ENCODE measurements around the gene CHN2.

The CHN2 gene

DNA sequence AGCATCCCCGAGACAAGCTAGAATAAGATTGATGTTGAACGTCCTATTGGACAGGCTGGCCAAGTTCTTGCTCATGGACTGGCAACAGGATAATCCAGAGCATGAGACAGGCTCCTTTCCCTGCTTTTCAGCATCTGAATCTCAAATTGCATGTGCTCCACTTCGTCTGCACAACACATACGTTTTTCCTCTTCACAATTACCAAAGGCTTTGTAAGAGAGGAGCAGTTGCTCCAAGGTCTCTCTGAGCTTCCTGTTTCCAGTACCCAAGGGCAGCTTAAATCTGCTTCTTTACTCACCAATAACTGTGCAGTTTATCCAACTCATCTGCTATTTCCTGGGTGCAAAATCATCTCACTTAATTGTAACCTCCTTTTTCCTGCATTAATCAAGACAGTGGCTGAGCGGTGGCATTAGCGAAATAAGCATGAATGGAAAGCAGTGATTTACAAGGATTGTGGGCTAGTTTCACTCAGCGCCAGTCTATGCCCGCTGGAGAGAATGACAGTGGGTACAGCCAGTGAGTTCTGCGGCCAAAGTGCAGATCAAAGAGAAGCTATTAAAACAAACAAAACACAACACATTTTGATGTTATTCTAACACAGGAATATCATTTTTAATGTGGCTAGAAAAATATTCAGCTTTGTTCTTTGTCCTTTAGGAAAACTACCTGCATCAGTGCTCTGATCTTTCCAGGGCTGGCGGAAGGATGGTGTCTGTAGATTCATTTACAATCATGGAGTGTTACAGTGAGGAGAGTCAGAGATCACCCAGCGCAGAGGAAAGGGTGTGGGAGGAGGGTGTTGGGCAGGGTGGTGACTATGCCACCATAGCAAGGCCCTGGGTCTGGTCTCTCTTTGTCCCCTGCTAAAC, 79.8 kb downstream of the CHN2 start:
- no peak for ATAC-seq
- TF ChIP-seq, protein P1, sequence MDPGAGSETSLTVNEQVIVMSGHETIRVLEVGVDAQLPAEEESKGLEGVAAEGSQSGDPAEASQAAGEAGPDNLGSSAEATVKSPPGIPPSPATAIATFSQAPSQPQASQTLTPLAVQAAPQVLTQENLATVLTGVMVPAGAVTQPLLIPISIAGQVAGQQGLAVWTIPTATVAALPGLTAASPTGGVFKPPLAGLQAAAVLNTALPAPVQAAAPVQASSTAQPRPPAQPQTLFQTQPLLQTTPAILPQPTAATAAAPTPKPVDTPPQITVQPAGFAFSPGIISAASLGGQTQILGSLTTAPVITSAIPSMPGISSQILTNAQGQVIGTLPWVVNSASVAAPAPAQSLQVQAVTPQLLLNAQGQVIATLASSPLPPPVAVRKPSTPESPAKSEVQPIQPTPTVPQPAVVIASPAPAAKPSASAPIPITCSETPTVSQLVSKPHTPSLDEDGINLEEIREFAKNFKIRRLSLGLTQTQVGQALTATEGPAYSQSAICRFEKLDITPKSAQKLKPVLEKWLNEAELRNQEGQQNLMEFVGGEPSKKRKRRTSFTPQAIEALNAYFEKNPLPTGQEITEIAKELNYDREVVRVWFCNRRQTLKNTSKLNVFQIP (CRISPR knock-in tag; IDR thresholded peaks at IDR 0.05; ENCODE audit: borderline replicate concordance, low read depth): no peak
- no peak for TF ChIP-seq ZFP3 (CRISPR knock-in tag; IDR thresholded peaks at IDR 0.05)
- no peak for TF ChIP-seq SNAI2 (CRISPR knock-in tag; IDR thresholded peaks at IDR 0.05)
- TF ChIP-seq TCF4 (CRISPR knock-in tag; IDR thresholded peaks at IDR 0.05; ENCODE audit: borderline replicate concordance): no peak
- no peak for TF ChIP-seq OSR1 (CRISPR knock-in tag; IDR thresholded peaks at IDR 0.05)
- TF ChIP-seq ARNTL (CRISPR knock-in tag; IDR thresholded peaks at IDR 0.05; ENCODE audit: borderline replicate concordance, low read depth): no peak
- TF ChIP-seq ZC3H10 (CRISPR knock-in tag; IDR thresholded peaks at IDR 0.05): no peak
- TF ChIP-seq RARB (CRISPR knock-in tag; IDR thresholded peaks at IDR 0.05): no peak
- TF ChIP-seq, protein P2, sequence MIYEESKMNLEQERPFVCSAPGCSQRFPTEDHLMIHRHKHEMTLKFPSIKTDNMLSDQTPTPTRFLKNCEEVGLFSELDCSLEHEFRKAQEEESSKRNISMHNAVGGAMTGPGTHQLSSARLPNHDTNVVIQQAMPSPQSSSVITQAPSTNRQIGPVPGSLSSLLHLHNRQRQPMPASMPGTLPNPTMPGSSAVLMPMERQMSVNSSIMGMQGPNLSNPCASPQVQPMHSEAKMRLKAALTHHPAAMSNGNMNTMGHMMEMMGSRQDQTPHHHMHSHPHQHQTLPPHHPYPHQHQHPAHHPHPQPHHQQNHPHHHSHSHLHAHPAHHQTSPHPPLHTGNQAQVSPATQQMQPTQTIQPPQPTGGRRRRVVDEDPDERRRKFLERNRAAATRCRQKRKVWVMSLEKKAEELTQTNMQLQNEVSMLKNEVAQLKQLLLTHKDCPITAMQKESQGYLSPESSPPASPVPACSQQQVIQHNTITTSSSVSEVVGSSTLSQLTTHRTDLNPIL (CRISPR knock-in tag; IDR thresholded peaks at IDR 0.05; ENCODE audit: low read depth): no peak
- TF ChIP-seq ZNF565 (CRISPR knock-in tag; conservative IDR thresholded peaks at IDR 0.05; ENCODE audit: low read depth): no peak
- TF ChIP-seq, protein P3, sequence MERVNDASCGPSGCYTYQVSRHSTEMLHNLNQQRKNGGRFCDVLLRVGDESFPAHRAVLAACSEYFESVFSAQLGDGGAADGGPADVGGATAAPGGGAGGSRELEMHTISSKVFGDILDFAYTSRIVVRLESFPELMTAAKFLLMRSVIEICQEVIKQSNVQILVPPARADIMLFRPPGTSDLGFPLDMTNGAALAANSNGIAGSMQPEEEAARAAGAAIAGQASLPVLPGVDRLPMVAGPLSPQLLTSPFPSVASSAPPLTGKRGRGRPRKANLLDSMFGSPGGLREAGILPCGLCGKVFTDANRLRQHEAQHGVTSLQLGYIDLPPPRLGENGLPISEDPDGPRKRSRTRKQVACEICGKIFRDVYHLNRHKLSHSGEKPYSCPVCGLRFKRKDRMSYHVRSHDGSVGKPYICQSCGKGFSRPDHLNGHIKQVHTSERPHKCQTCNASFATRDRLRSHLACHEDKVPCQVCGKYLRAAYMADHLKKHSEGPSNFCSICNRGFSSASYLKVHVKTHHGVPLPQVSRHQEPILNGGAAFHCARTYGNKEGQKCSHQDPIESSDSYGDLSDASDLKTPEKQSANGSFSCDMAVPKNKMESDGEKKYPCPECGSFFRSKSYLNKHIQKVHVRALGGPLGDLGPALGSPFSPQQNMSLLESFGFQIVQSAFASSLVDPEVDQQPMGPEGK (CRISPR knock-in tag; IDR thresholded peaks at IDR 0.05; ENCODE audit: borderline replicate concordance): no peak
- TF ChIP-seq GLIS3 (CRISPR knock-in tag; IDR thresholded peaks at IDR 0.05): no peak
- TF ChIP-seq ESRRG (CRISPR knock-in tag; IDR thresholded peaks at IDR 0.05): no peak
- TF ChIP-seq BACH2 (CRISPR knock-in tag; IDR thresholded peaks at IDR 0.05; ENCODE audit: borderline replicate concordance): no peak
- TF ChIP-seq CSDC2 (CRISPR knock-in tag; IDR thresholded peaks at IDR 0.05): no peak
- TF ChIP-seq PPARA (CRISPR knock-in tag; IDR thresholded peaks at IDR 0.05; ENCODE audit: borderline replicate concordance): no peak
- TF ChIP-seq, protein P4, sequence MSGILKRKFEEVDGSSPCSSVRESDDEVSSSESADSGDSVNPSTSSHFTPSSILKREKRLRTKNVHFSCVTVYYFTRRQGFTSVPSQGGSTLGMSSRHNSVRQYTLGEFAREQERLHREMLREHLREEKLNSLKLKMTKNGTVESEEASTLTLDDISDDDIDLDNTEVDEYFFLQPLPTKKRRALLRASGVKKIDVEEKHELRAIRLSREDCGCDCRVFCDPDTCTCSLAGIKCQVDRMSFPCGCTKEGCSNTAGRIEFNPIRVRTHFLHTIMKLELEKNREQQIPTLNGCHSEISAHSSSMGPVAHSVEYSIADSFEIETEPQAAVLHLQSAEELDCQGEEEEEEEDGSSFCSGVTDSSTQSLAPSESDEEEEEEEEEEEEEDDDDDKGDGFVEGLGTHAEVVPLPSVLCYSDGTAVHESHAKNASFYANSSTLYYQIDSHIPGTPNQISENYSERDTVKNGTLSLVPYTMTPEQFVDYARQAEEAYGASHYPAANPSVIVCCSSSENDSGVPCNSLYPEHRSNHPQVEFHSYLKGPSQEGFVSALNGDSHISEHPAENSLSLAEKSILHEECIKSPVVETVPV (CRISPR knock-in tag; IDR thresholded peaks at IDR 0.05): no peak
- TF ChIP-seq ZNF70 (CRISPR knock-in tag; IDR thresholded peaks at IDR 0.05): no peak
- no peak for TF ChIP-seq ZFP30 (CRISPR knock-in tag; IDR thresholded peaks at IDR 0.05)

DNA sequence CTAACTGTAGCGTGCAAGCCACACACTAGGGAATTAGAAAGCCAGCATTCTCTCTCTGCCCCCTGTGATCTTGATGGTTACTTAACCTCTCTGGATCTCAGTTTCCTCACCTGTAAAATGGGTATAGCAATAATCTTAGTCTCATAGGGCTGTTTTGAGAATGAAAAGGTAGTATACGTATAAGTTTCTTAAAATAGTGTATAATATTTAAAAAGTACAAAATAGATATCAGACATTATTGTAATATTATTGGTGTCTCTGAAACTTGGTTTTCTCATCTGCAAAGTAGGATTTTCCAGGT, 80.4 kb downstream of the CHN2 start:
- no peak for ATAC-seq

More for the DNA sequence above, 80.4 kb downstream of the CHN2 start:
- TF ChIP-seq TCF4 (CRISPR knock-in tag; IDR thresholded peaks at IDR 0.05; ENCODE audit: borderline replicate concordance) (no peak), ARNTL (CRISPR knock-in tag; IDR thresholded peaks at IDR 0.05; ENCODE audit: borderline replicate concordance, low read depth) (no peak), ZNF70 (CRISPR knock-in tag; IDR thresholded peaks at IDR 0.05) (no peak), GLIS3 (CRISPR knock-in tag; IDR thresholded peaks at IDR 0.05) (no peak), ZNF565 (CRISPR knock-in tag; conservative IDR thresholded peaks at IDR 0.05; ENCODE audit: low read depth) (no peak), RARB (CRISPR knock-in tag; IDR thresholded peaks at IDR 0.05) (no peak), ESRRG (CRISPR knock-in tag; IDR thresholded peaks at IDR 0.05) (no peak), OSR1 (CRISPR knock-in tag; IDR thresholded peaks at IDR 0.05) (no peak), SNAI2 (CRISPR knock-in tag; IDR thresholded peaks at IDR 0.05) (no peak), TOX (CRISPR knock-in tag; IDR thresholded peaks at IDR 0.05; ENCODE audit: borderline replicate concordance) (no peak), ISL1 (CRISPR knock-in tag; IDR thresholded peaks at IDR 0.05) (no peak)
- TF ChIP-seq, protein P4 (CRISPR knock-in tag; IDR thresholded peaks at IDR 0.05): no peak
- TF ChIP-seq, protein P5, sequence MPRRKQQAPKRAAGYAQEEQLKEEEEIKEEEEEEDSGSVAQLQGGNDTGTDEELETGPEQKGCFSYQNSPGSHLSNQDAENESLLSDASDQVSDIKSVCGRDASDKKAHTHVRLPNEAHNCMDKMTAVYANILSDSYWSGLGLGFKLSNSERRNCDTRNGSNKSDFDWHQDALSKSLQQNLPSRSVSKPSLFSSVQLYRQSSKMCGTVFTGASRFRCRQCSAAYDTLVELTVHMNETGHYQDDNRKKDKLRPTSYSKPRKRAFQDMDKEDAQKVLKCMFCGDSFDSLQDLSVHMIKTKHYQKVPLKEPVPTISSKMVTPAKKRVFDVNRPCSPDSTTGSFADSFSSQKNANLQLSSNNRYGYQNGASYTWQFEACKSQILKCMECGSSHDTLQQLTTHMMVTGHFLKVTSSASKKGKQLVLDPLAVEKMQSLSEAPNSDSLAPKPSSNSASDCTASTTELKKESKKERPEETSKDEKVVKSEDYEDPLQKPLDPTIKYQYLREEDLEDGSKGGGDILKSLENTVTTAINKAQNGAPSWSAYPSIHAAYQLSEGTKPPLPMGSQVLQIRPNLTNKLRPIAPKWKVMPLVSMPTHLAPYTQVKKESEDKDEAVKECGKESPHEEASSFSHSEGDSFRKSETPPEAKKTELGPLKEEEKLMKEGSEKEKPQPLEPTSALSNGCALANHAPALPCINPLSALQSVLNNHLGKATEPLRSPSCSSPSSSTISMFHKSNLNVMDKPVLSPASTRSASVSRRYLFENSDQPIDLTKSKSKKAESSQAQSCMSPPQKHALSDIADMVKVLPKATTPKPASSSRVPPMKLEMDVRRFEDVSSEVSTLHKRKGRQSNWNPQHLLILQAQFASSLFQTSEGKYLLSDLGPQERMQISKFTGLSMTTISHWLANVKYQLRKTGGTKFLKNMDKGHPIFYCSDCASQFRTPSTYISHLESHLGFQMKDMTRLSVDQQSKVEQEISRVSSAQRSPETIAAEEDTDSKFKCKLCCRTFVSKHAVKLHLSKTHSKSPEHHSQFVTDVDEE (CRISPR knock-in tag; IDR thresholded peaks at IDR 0.05): no peak
- TF ChIP-seq, protein P2 (CRISPR knock-in tag; IDR thresholded peaks at IDR 0.05; ENCODE audit: low read depth): no peak
- TF ChIP-seq, protein P3 (CRISPR knock-in tag; IDR thresholded peaks at IDR 0.05; ENCODE audit: borderline replicate concordance): no peak

Measured in SK-N-SH treated with all-trans-retinoic acid at 6 μM for 48 hours (cell line).